Epithelial cell of prostate (primary cell): ENCODE measurements around the gene SDS.

Experiments used
- DNase-seq: peaks from one replicate; pipeline ENCODE4 v3.0.0-alpha.2; 2011; ENCODE audit warnings: low read depth, low spot score
- H3K27ac ChIP-seq: fragments of 450-650 bp; 2 replicates; pipeline ENCODE4 v1.5.1; 2017; ENCODE audit warnings: mild to moderate bottlenecking

The SDS gene, protein sequence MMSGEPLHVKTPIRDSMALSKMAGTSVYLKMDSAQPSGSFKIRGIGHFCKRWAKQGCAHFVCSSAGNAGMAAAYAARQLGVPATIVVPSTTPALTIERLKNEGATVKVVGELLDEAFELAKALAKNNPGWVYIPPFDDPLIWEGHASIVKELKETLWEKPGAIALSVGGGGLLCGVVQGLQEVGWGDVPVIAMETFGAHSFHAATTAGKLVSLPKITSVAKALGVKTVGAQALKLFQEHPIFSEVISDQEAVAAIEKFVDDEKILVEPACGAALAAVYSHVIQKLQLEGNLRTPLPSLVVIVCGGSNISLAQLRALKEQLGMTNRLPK

DNA sequence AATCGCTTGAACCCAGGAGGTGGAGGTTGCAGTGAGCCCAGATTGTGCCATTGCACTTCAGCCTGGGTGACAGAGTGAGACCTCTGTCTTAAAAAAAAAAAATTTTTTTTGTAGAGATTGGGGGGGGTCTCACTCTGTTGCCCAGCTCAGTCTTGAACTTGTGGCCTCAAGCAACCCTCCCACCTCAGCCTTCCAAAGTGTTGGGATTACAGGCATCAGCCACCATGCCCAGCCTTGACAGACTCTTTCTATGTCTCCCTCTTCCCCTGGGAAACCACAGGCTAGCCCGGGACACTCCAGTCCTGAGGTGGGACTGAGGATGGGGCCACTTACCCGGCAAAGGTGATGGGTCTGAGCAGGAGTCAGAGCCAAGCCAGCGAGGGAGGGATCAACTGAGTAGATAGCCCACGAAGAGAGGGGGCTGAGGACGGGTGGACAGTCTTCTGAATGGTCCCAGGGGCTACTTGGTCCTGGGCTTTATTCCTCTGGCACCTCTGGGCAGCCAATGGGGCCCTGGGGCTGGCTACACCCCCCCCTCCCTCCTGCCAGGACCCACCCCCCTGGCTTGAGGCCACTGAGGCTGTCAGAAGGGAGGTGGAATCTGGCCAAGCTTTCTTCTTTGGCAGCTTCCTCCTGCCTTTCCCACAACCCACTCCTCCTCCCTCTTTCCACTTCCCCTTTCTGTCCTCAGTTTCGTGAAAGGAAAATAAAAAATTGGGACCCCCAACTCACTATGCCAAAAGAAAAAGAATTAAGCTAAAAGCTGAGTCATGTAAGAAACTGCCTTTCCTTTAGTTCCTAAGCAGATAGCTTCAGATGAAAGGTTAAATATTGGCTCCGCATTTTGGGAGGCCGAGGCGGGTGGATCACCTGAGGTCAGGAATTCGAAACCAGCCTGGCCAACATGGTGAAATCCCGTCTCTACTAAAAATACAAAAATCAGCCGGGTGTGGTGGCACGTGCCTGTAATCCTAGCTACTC is at the start of gene SDS:
Gene SDS (minus strand): TSS at position 453 of the 981 bp plus-strand sequence. CDS start 4,179 bp downstream, outside the sequence.
- H3K27ac ChIP-seq = no peak within 1 kb of the TSS
- no peak for DNase-seq

DNA sequence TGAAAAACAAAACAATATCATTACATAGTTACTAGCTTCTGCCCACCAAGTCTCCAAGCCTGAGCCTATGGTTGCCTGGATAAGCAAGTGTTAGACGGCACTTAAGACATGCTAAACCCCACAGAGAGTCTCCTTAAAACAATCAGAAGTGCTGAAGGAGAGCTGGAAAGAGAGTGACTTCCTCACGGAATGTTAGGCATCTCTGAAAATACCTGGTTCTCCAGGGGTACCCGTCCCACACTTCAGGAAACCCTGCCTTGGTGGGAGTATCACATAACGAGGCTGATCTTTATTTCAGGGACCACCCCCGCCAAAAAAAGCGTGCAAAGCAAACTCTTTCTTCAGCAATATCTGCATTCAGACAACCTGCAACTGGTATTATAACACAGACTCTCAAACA is 49.6 kb upstream of the SDS start:
- no peak overlapping the region for H3K27ac ChIP-seq
- no peak for DNase-seq

- no peak overlapping the region for H3K27ac ChIP-seq
- no peak for DNase-seq
These were observed 48.8 kb upstream of the SDS start for GRCh38 chr12:113452458-113452857.

DNA sequence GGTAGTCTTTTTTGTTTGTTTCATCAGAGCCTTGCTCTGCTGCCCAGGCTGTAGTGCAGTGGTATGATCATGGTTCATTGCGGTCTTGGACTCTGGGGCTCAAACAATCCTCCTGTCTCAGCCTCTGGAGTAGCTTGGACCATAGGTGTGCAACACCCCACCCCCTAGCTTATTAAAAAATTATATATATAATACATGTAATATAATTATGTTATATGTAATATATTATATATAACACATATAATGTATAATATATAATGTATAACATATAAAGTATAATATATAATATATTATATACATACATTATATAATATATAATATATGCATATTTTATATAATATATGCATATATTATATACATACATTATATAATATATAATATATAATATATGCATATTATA is 46.2 kb upstream of the SDS start:
- no peak for DNase-seq
- H3K27ac ChIP-seq = no peak overlapping the region

DNA sequence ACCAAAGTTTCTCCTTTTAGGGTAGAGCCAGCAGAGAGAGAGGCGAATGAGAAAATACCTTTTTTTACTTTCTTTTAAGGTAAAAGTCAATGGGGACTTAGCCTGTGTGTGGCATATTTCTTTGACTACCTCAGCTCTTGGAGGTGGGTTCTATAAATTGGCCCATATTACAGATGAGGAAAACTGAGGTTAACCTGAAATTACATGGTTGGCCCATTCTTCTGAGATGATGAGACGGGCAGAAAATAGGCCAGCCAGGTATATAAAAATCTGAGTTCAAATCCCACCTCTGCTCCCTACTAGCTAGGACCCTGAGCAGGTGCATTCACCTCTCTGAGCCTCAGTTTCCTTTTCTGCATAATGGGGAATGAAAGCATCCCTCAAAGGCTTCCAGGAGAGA is 45.6 kb upstream of the SDS start:
- no peak for DNase-seq

GRCh38 chr12:113448873-113449272 is 45.2 kb upstream of the SDS start:
- DNase-seq = no peak
- H3K27ac ChIP-seq = no peak overlapping the region

More for the DNA sequence above, 45.6 kb upstream of the SDS start:
- H3K27ac ChIP-seq = no peak overlapping the region

- DNase-seq = no peak
- H3K27ac ChIP-seq = no peak overlapping the region
These were observed 42.0 kb upstream of the SDS start for GRCh38 chr12:113445544-113446171.

DNA sequence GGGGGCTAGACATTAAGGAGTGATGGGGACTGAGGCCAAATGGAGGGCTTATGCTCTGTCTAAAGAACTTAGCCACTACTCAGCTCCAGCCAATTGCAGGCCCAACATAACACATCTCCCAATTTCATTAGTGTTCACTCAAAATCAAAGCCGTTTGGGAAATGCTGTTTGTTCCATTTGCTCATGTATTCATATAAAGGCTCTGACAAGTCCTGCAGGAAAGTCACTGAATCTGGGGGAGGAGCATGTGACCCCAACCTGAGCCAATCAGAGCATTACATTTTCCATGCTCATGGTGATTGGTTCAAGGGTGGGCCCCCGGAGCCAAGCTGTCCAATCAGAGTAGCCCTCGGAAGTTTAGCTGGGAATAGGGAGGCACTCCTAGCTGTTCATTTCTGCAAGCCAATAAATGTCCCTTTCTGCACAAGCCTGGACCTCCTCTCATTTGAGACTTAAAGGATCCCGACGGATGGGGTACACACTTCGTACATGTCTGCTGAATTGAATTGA is 39.4 kb upstream of the SDS start:
- DNase-seq = no peak
- no peak overlapping the region for H3K27ac ChIP-seq

DNA sequence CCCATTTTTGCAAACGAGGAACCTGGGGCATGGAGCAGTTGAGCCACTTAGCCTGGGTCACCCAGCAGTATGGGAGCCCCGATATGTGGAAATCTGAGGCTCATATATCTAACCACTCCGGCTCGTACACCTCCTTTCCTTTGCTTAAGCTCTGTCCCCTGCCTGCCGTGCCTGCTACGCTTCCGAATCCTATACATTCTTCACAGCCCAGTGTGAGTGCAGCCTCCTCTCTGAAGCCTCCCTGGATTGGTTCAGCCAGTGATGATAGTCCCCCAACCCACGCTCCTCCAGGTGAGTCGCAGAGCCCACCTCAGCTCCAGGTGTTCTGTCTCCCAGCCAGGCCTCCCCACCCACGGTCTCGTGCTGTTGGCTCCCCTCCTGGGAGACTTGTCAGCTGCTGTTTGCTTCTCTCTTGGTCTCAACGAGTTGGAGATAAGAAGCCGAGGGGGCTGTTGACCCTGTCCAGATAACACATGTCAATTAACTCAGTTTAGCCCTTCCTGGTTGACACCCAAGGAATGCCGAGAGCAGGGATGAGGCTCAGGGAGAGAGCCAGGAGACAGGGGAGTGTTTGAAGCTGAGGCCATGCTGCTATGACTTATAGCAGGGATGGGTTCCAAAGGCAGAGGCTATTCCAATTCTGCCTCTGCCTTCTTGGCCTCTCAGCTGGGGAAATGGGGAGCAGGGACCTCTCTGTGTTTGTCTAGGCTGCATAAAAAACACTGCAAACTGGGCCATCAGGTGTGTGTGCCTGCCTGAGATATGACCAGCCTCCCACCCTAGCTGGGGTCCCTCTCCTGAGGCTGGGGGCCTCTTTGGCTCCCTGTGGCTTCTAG is 37.5 kb upstream of the SDS start:
- DNase-seq = no peak
- H3K27ac ChIP-seq = no peak overlapping the region

DNA sequence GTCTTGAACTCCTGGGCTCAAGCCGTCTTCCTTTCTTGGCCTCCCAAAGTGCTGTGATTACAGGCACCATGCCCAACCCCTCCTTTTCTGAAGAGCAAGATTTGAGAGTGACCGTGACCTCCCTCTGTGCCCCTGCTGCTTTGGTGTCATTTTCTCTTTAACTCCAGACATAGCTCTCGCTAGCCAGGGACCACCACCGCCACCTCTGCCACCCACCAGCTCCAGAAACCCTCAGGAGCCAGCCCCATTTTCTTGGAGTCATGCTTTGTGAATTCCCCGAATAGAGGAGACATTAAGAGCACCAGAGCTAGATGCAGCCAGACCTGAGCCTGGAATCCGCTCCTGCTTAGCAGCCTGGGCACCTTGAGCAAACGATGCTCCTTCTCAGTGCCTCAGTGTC is 36.6 kb upstream of the SDS start:
- no peak for DNase-seq
- H3K27ac ChIP-seq = no peak overlapping the region

DNA sequence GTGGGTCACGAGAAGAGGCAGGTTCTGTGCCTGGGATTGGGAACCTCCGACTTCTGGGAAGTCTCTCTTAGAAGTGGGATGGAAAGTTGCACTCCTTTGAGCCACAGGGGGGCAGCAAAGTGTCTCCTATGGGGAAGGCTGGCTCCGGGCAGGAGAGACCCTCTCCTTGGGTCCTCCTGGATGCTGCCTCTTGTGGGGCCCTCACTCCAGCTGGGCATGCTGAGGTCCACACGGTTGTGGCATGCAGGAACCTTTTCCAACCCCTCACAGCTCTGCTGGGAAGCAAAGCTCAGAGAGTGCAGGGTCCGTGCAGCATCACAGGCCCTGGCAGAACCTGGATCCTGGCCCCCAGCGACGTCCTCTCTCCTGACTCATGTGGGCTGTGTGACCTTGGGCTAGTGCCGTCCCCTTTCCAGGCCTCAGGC is 35.9 kb upstream of the SDS start:
- DNase-seq = no peak
- H3K27ac ChIP-seq = no peak overlapping the region

DNA sequence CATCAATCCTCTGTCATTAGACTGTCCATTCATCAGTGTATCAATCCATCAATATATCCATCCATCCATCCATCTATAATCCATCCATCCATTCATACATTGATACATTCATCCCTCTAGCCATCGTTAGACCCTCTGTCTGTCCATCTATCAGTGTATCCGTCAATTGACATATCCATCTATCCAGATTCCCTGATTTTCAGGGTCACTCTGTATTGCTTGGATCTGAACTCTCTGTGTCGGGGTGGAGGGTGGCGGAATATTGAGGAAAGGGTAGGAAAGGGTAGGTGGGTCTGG is 35.6 kb upstream of the SDS start:
- no peak overlapping the region for H3K27ac ChIP-seq
- no peak for DNase-seq

GRCh38 chr12:113438523-113439300 is 35.0 kb upstream of the SDS start:
- H3K27ac ChIP-seq = no peak overlapping the region
- no peak for DNase-seq

- no peak overlapping the region for H3K27ac ChIP-seq
- DNase-seq = no peak
These were observed 34.0 kb upstream of the SDS start for GRCh38 chr12:113437729-113438100.

GRCh38 chr12:113436993-113437728 is 33.5 kb upstream of the SDS start:
- DNase-seq = no peak
- H3K27ac ChIP-seq = no peak overlapping the region

DNA sequence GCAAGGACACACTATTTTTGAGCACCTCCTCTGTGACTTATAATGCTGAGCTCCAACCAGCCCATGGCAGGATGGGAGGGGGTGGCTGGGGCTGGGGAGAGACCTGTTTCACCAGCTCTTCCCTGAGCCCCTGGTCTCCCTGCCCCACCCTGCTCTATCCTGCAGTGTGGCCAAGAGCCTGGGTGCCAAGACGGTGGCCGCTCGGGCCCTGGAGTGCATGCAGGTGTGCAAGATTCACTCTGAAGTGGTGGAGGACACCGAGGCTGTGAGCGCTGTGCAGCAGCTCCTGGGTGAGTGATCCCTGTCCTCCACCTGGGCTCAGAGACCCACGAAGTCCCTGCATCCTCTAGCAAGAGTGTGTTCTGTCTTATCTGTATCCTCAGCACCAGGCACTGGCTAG is 32.9 kb upstream of the SDS start:
- no peak overlapping the region for H3K27ac ChIP-seq
- DNase-seq = no peak

- no peak for DNase-seq
- H3K27ac ChIP-seq = no peak overlapping the region
These were observed 31.7 kb upstream of the SDS start for GRCh38 chr12:113435367-113435766.

GRCh38 chr12:113432986-113433385 is 29.3 kb upstream of the SDS start:
- no peak overlapping the region for H3K27ac ChIP-seq
- no peak for DNase-seq

- DNase-seq = no peak
- no peak overlapping the region for H3K27ac ChIP-seq
These were observed 24.8 kb upstream of the SDS start for GRCh38 chr12:113428482-113428881.
